GM23338 (cell line): ENCODE data around the gene ARHGAP42. TPM values are rescaled to one million over a fixed set of nuclear protein-coding genes. Genes with fewer than 3 reads are reported as not detected.
A peak's percentile ranks its signal among the peaks of the same experiment; 100 is the strongest.

Source experiments
- ATAC-seq: fragments of 200-7000 bp; cut with Tn5 transposase; 3 replicates; pipeline ENCODE4 v1.9.1; 2020
- DNase-seq: peaks from one replicate; pipeline ENCODE4 v3.0.0-alpha.2; 2015; ENCODE audit warnings: low spot score
- H2AFZ ChIP-seq: fragments of 200-600 bp; sonication (generic); 2 replicates; pipeline ENCODE4 v1.8.0; 2016; ENCODE audit warnings: antibody characterized with exemption, mild to moderate bottlenecking, moderate library complexity
- H3F3A ChIP-seq: fragments of 200-600 bp; sonication (generic); replicated peaks from 2 replicates; pipeline ENCODE4 v1.8.0; 2017; ENCODE audit warnings: antibody characterized with exemption, mixed run types, low read depth
- H3K27ac ChIP-seq: fragments of 200-600 bp; sonication (generic); 2 replicates; pipeline ENCODE4 v1.6.1; 2016; ENCODE audit warnings: low read depth
- H3K27me3 ChIP-seq: fragments of 200-600 bp; sonication (generic); 2 replicates; pipeline ENCODE4 v1.8.0; 2016; ENCODE audit warnings: mild to moderate bottlenecking, mixed run types, moderate library complexity; ENCODE audit not compliant: insufficient read depth
- H3K36me3 ChIP-seq: fragments of 200-600 bp; sonication (generic); 2 replicates; pipeline ENCODE4 v1.8.0; 2016; ENCODE audit warnings: mild to moderate bottlenecking; ENCODE audit not compliant: insufficient read depth
- H3K4me1 ChIP-seq: fragments of 200-600 bp; sonication (generic); 2 replicates; pipeline ENCODE4 v1.8.0; 2016; ENCODE audit warnings: mild to moderate bottlenecking, moderate library complexity; ENCODE audit not compliant: insufficient read depth
- H3K4me2 ChIP-seq: fragments of 200-600 bp; sonication (generic); 2 replicates; pipeline ENCODE4 v1.7.1; 2017; ENCODE audit warnings: mixed run types
- H3K4me3 ChIP-seq: fragments of 200-600 bp; sonication (generic); 2 replicates; pipeline ENCODE4 v1.6.1; 2016; ENCODE audit warnings: mixed run types
- H3K79me2 ChIP-seq: fragments of 200-600 bp; sonication (generic); replicated peaks from 2 replicates; pipeline ENCODE4 v1.8.0; 2017; ENCODE audit warnings: mild to moderate bottlenecking; ENCODE audit not compliant: insufficient read depth
- H3K9me2 ChIP-seq: fragments of 200-600 bp; sonication (generic); 2 replicates; pipeline ENCODE4 v1.8.0; 2017; ENCODE audit not compliant: insufficient read depth
- H4K20me1 ChIP-seq: fragments of 200-600 bp; sonication (generic); replicated peaks from 2 replicates; pipeline ENCODE4 v1.8.0; 2017; ENCODE audit warnings: mild to moderate bottlenecking; ENCODE audit not compliant: insufficient read depth
- H3K27ac Mint-ChIP-seq: 2 replicates; pipeline ENCODE4 v1.8.0; 2020; ENCODE audit warnings: inconsistent platforms, mild to moderate bottlenecking, moderate library complexity, mixed read lengths
- H3K27me3 Mint-ChIP-seq: 3 replicates; pipeline ENCODE4 v1.8.0; 2022; ENCODE audit warnings: low read depth, mild to moderate bottlenecking, moderate library complexity, mixed read lengths, inconsistent platforms; ENCODE audit not compliant: insufficient read depth, poor library complexity
- H3K36me3 Mint-ChIP-seq: 3 replicates; pipeline ENCODE4 v1.8.0; 2021; ENCODE audit warnings: low read depth, mild to moderate bottlenecking, inconsistent platforms, moderate library complexity, mixed read lengths
- H3K4me1 Mint-ChIP-seq: 3 replicates; pipeline ENCODE4 v1.8.0; 2020; ENCODE audit warnings: mild to moderate bottlenecking, inconsistent platforms, mixed read lengths
- H3K4me3 Mint-ChIP-seq: 3 replicates; pipeline ENCODE4 v1.8.0; 2021; ENCODE audit warnings: moderate library complexity, mild to moderate bottlenecking, inconsistent platforms, mixed read lengths
- H3K9me3 Mint-ChIP-seq: 3 replicates; pipeline ENCODE4 v1.8.0; 2020; ENCODE audit warnings: moderate library complexity, mild to moderate bottlenecking, inconsistent platforms, mixed read lengths
- CTCF ChIP-seq, 2 experiments: fragments of 200-600 bp in 1 of 2; sonication (generic) in 1 of 2; conservative IDR thresholded peaks; 2 replicates each; pipeline versions ENCODE4 v1.5.1 to v1.6.1; 2016 to 2017; ENCODE audit warnings: antibody characterized with exemption in 2 of 2, low read depth in 2 of 2, mild to moderate bottlenecking in 2 of 2, moderate library complexity in 1 of 2
- ETS1 ChIP-seq: IDR thresholded peaks from 2 replicates; pipeline ENCODE4 v1.6.1; 2016; ENCODE audit warnings: antibody characterized with exemption
- EZH2 ChIP-seq: fragments of 200-600 bp; sonication (generic); IDR thresholded peaks from one replicate; pipeline ENCODE4 v1.8.0; 2017; ENCODE audit warnings: antibody characterized with exemption, mild to moderate bottlenecking, low read depth; ENCODE audit not compliant: unreplicated experiment
- NANOG ChIP-seq: IDR thresholded peaks from 2 replicates; pipeline ENCODE4 v1.6.1; 2016; ENCODE audit warnings: antibody characterized with exemption, borderline replicate concordance
- POLR2AphosphoS5 ChIP-seq: IDR thresholded peaks from 2 replicates; pipeline ENCODE4 v1.6.1; 2016; ENCODE audit warnings: antibody characterized with exemption, low read depth
- REST ChIP-seq: IDR thresholded peaks from one replicate; pipeline ENCODE4 v1.6.1; 2018; ENCODE audit warnings: antibody characterized with exemption; ENCODE audit not compliant: unreplicated experiment
- STAT1 ChIP-seq: IDR thresholded peaks from one replicate; pipeline ENCODE4 v1.6.1; 2016; ENCODE audit warnings: antibody characterized with exemption; ENCODE audit not compliant: unreplicated experiment
- ZNF114 ChIP-seq: fragments of 250-450 bp; sonication (Bioruptor Pico); IDR thresholded peaks from 2 replicates; pipeline ENCODE4 v1.5.0; 2020; ENCODE audit warnings: mild to moderate bottlenecking, moderate library complexity
- ZNF331 ChIP-seq: fragments of 250-450 bp; sonication (Bioruptor Pico); IDR thresholded peaks from 2 replicates; pipeline ENCODE4 v1.5.0; 2020; ENCODE audit warnings: low read depth, mild to moderate bottlenecking, moderate library complexity
- ZNF462 ChIP-seq: fragments of 250-450 bp; sonication (Bioruptor Pico); IDR thresholded peaks from 2 replicates; pipeline ENCODE4 v1.5.0; 2020; ENCODE audit warnings: mild to moderate bottlenecking, moderate library complexity
- polyA plus RNA-seq: library from polyadenylated mRNA; unstranded; fragments of >200 nt; fragmentation: Nextera tagmentation; extraction: Ambion mirVana; gene quantifications from 2 replicates; pipeline ENCODE4 v1.2.1, GENCODE V29; 2016
- total RNA-seq: library from RNA; depleted of rRNA; stranded (reverse); fragments of >200 nt; shearing (Covaris generic); gene quantifications from 2 replicates; pipeline ENCODE4 v1.2.3, GENCODE V29; 2014

ARHGAP42 gene
- total and polyA plus RNA-seq, 2 experiments from 2014 or later = 23.7 to 35.7 TPM

- TF ChIP-seq REST (no peak), POLR2AphosphoS5 (no peak), STAT1 (no peak), NANOG (no peak), CTCF (conservative IDR thresholded peaks at IDR 0.05; ENCODE audit: low read depth in 2 of 2) (no peak), ZNF331 (CRISPR knock-in tag) (no peak), ETS1 (no peak)
Observed at GRCh38 chr11:100759106-100759505, 72.0 kb downstream of the ARHGAP42 start (continued).

GRCh38 chr11:100759856-100760255 is 72.8 kb downstream of the ARHGAP42 start:
- no peaks in the 10 kb centered on the region for H3F3A ChIP-seq
- no peaks in the 10 kb centered on the region for H3K9me2 ChIP-seq
- no peaks in the 10 kb centered on the region; the same call in 2 of the 3 replicates for H3K9me3 Mint-ChIP-seq
- H3K4me1 Mint-ChIP-seq = peaks cover 26% of the 10 kb centered on the region
- H3K27ac ChIP-seq = no peak overlapping the region
- no peak overlapping the region for H2AFZ ChIP-seq
- no peaks in the 10 kb centered on the region for H3K27me3 ChIP-seq
- TF ChIP-seq ZNF114 (CRISPR knock-in tag) (no peak), NANOG (no peak), ZNF462 (CRISPR knock-in tag) (no peak), EZH2 (no peak), ZNF331 (CRISPR knock-in tag) (no peak)
- ATAC-seq (peak; percentile 39; the same call in 2 of the 3 replicates), DNase-seq (no peak)
- no peak overlapping the region for H3K4me3 Mint-ChIP-seq
- H3K79me2 ChIP-seq = peaks cover 46% of the 10 kb centered on the region
- peaks cover 19% of the 10 kb centered on the region for H3K4me1 ChIP-seq
- H3K27ac Mint-ChIP-seq = no peak overlapping the region
- no peaks in the 10 kb centered on the region for H3K36me3 ChIP-seq
- H3K36me3 Mint-ChIP-seq = no peaks in the 10 kb centered on the region
- H3K27me3 Mint-ChIP-seq = peaks cover 2% of the 10 kb centered on the region
- no peak overlapping the region for H3K4me2 ChIP-seq
- no peak overlapping the region for H3K4me3 ChIP-seq
- H4K20me1 ChIP-seq = no peaks in the 10 kb centered on the region
